ENCODE measurements around the gene KCNA4.

GRCh38 chr11:30002157-30002785, 14.6 kb downstream of the KCNA4 start:
- no peak for TF ChIP-seq POLR2A (IDR thresholded peaks at IDR 0.05)
- TF ChIP-seq, protein P1, sequence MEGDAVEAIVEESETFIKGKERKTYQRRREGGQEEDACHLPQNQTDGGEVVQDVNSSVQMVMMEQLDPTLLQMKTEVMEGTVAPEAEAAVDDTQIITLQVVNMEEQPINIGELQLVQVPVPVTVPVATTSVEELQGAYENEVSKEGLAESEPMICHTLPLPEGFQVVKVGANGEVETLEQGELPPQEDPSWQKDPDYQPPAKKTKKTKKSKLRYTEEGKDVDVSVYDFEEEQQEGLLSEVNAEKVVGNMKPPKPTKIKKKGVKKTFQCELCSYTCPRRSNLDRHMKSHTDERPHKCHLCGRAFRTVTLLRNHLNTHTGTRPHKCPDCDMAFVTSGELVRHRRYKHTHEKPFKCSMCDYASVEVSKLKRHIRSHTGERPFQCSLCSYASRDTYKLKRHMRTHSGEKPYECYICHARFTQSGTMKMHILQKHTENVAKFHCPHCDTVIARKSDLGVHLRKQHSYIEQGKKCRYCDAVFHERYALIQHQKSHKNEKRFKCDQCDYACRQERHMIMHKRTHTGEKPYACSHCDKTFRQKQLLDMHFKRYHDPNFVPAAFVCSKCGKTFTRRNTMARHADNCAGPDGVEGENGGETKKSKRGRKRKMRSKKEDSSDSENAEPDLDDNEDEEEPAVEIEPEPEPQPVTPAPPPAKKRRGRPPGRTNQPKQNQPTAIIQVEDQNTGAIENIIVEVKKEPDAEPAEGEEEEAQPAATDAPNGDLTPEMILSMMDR (IDR thresholded peaks at IDR 0.05) = no peak
